ENCODE data around the gene OR13C8.

OR13C8 gene

DNA sequence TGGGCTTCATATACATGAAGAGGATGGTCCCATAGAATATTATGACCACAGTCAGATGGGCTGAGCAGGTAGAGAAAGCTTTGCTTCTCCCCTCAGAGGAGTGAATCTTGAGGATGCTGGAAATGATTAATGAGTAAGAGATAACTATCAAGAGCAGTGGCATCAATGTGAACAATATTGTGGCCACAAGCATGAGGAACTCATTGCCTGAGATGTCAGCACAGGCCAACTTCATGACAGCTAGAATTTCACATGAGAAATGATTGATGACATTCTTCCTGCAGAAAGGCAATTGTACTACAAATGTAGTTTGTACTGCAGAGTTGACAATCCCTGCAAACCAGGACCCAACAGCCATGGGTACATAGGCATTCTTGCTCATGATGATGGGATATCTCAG is 48.5 kb downstream of the OR13C8 start:
- no peak for DNase-seq (ENCODE audit: low read depth)

DNA sequence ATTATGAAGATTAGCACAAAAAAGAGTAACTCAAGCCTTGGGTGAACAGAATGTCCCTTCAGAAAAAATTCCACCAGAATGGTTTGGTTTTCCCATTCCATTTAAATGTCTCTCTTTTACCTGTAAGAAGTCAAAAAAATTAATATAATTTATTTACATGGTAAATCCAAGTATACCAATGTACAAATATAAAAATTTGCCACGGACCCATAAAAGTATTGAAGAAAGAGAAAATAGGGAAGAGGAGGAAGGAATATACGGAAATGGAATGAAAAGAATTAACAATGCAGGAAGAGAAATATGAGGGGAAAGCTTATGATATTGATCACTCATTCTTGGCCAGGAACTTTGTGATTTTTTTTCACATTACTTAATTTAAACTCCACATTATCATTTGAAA is 49.1 kb downstream of the OR13C8 start, which contains the start of gene OR13C9:
Gene OR13C9, minus strand, starts transcription at position 101 of the 400 bp plus-strand sequence. Its CDS starts 0 bp downstream, at position 101.
- no peak for DNase-seq (ENCODE audit: low read depth)

All from stimulated activated CD8-positive, alpha-beta memory T cell treated with anti-CD3 and anti-CD28 coated beads, Interleukin-15, amount 100 ng/mL, for 1 hour (primary cell).